H1 (cell line): ENCODE measurements around the gene ZDHHC17. TPM values are rescaled to one million over a fixed set of nuclear protein-coding genes. Genes with fewer than 3 reads are reported as not detected.

ENCODE experiments used
- CTCF ChIA-PET: fragments of 300-600 bp; sonication (Branson Sonifier 250); formaldehyde crosslinking; loops from one replicate; lab custom pipeline; 2021; ENCODE audit not compliant: partially characterized antibody; lab: Charles Lee
- POLR2A ChIA-PET: fragments of 300-600 bp; sonication (Branson Sonifier 250); formaldehyde crosslinking; loops from one replicate; lab custom pipeline; 2021; ENCODE audit warnings: inconsistent platforms; ENCODE audit not compliant: partially characterized antibody; lab: Charles Lee
- DNase-seq, 2 experiments: peaks; one replicate each; pipeline versions ENCODE4 v3.0.0 to v3.0.0-alpha.2; 2010 to 2022; ENCODE audit warnings: low spot score in 2 of 2, low read depth in 1 of 2, mixed read lengths in 1 of 2
- FAIRE-seq: peaks from 2 replicates; lab custom pipeline; 2011; peaks lifted over from hg19 to GRCh38; lab: Jason Lieb, UNC
- H2AFZ ChIP-seq: 2 replicates; pipeline ENCODE4 v1.8.1; 2012; ENCODE audit warnings: low read length, inconsistent platforms
- H2AK5ac ChIP-seq: 2 replicates; pipeline ENCODE4 v1.6.1; 2013; ENCODE audit warnings: low read depth, low read length
- H2BK120ac ChIP-seq: replicated peaks from 2 replicates; pipeline ENCODE3; 2013; ENCODE audit warnings: low read depth, low read length, inconsistent platforms
- H2BK12ac ChIP-seq: 2 replicates; pipeline ENCODE4 v1.6.1; 2013; ENCODE audit warnings: low read depth, low read length
- H2BK15ac ChIP-seq: 2 replicates; pipeline ENCODE4 v1.6.1; 2013; ENCODE audit warnings: low read length
- H2BK20ac ChIP-seq: 2 replicates; pipeline ENCODE4 v1.6.1; 2013; ENCODE audit warnings: low read length
- H2BK5ac ChIP-seq: 2 replicates; pipeline ENCODE4 v1.6.1; 2013; ENCODE audit warnings: low read depth, low read length
- H3K14ac ChIP-seq: 2 replicates; pipeline ENCODE4 v1.6.1; 2013; ENCODE audit warnings: inconsistent platforms; ENCODE audit not compliant: insufficient read length
- H3K18ac ChIP-seq: 2 replicates; pipeline ENCODE4 v1.6.1; 2013; ENCODE audit warnings: low read length; ENCODE audit errors: extremely low read depth
- H3K23ac ChIP-seq: 2 replicates; pipeline ENCODE4 v1.6.1; 2013; ENCODE audit warnings: inconsistent platforms; ENCODE audit not compliant: insufficient read length
- H3K23me2 ChIP-seq: 2 replicates; pipeline ENCODE4 v1.6.1; 2013; ENCODE audit warnings: low read depth, low read length
- H3K27ac ChIP-seq: 2 replicates; pipeline ENCODE4 v1.6.1; 2011; ENCODE audit warnings: low read depth, low read length, inconsistent platforms
- H3K27me3 ChIP-seq, 4 experiments: replicated peaks in 1 of 4; 1 replicate in 1 of 4; 2 replicates in 3 of 4; pipeline versions ENCODE4 v1.6.1 to v1.8.1; 2011 to 2013; ENCODE audit warnings: low read length in 3 of 4, mild to moderate bottlenecking in 3 of 4, inconsistent platforms in 2 of 4, mixed read lengths in 2 of 4, moderate library complexity in 1 of 4; ENCODE audit not compliant: control insufficient read depth in 3 of 4, insufficient read depth in 3 of 4; ENCODE audit errors: extremely low read depth in 1 of 4
- H3K36me3 ChIP-seq, 4 experiments: 2 replicates each; pipeline versions ENCODE4 v1.6.1 to v1.8.1; 2011 to 2013; ENCODE audit warnings: mild to moderate bottlenecking in 4 of 4, low read length in 3 of 4, moderate library complexity in 2 of 4, control low read depth in 1 of 4, inconsistent platforms in 1 of 4; ENCODE audit not compliant: insufficient read depth in 4 of 4, control insufficient read depth in 2 of 4
- H3K4ac ChIP-seq: replicated peaks from 2 replicates; pipeline ENCODE3; 2013; ENCODE audit warnings: low read length, low read depth, mixed read lengths, inconsistent platforms; ENCODE audit not compliant: insufficient read length
- H3K4me1 ChIP-seq, 4 experiments: replicated peaks in 1 of 4; 1 replicate in 1 of 4; 2 replicates in 3 of 4; pipeline versions ENCODE4 v1.6.1 to v1.8.1; 2011 to 2013; ENCODE audit warnings: low read length in 3 of 4, inconsistent platforms in 2 of 4, mixed read lengths in 1 of 4; ENCODE audit not compliant: insufficient read depth in 4 of 4, control insufficient read depth in 3 of 4
- H3K4me2 ChIP-seq, 2 experiments: 2 replicates each; pipeline versions ENCODE4 v1.6.1 to v1.8.1; 2011 to 2013; ENCODE audit warnings: low read depth in 2 of 2, low read length in 2 of 2, control low read depth in 1 of 2, inconsistent platforms in 1 of 2, mild to moderate bottlenecking in 1 of 2; ENCODE audit not compliant: insufficient read depth in 1 of 2
- H3K4me3 ChIP-seq, 4 experiments: fragments of 200-600, 300-600 bp in 1 of 4; sonication (generic), shearing (Covaris generic), sonication (Bioruptor Twin) in 1 of 4; 2 replicates each; pipeline versions ENCODE4 v1.5.1 to v1.8.1; 2011 to 2016; ENCODE audit warnings: low read length in 4 of 4, low read depth in 3 of 4, control low read depth in 2 of 4, inconsistent platforms in 2 of 4, mild to moderate bottlenecking in 2 of 4, mixed read lengths in 1 of 4, moderate library complexity in 1 of 4; ENCODE audit not compliant: insufficient read depth in 2 of 4; ENCODE audit errors: extremely low read depth in 1 of 4
- H3K56ac ChIP-seq: replicated peaks from 2 replicates; pipeline ENCODE3; 2013; ENCODE audit warnings: low read depth, mild to moderate bottlenecking, mixed read lengths, low read length, inconsistent platforms; ENCODE audit not compliant: insufficient read length
- H3K79me1 ChIP-seq: 2 replicates; pipeline ENCODE4 v1.6.1; 2013; ENCODE audit warnings: low read depth, low read length, control low read depth
- H3K79me2 ChIP-seq, 2 experiments: 2 replicates each; pipeline versions ENCODE4 v1.6.1 to v1.8.1; 2012 to 2013; ENCODE audit warnings: low read length in 2 of 2, mild to moderate bottlenecking in 2 of 2, inconsistent platforms in 1 of 2; ENCODE audit not compliant: insufficient read depth in 2 of 2, control insufficient read depth in 1 of 2
- H3K9ac ChIP-seq, 4 experiments: replicated peaks in 1 of 4; 1 replicate in 1 of 4; 2 replicates in 3 of 4; pipeline versions ENCODE4 v1.6.1 to v1.8.1; 2011 to 2013; ENCODE audit warnings: low read depth in 3 of 4, low read length in 3 of 4, control low read depth in 2 of 4, mild to moderate bottlenecking in 2 of 4, moderate library complexity in 2 of 4, inconsistent platforms in 1 of 4; ENCODE audit errors: extremely low read depth in 1 of 4
- H3K9me3 ChIP-seq, 2 experiments: 2 replicates each; pipeline versions ENCODE4 v1.6.1 to v1.8.1; 2012 to 2013; ENCODE audit warnings: mild to moderate bottlenecking in 2 of 2, moderate library complexity in 2 of 2, control low read depth in 1 of 2, inconsistent platforms in 1 of 2, low read depth in 1 of 2, low read length in 1 of 2, mixed read lengths in 1 of 2; ENCODE audit not compliant: insufficient read depth in 2 of 2
- H4K20me1 ChIP-seq, 2 experiments: replicated peaks in 1 of 2; 2 replicates each; pipeline versions ENCODE3 to v1.8.1; 2011 to 2013; ENCODE audit warnings: inconsistent platforms in 2 of 2, low read length in 2 of 2, mild to moderate bottlenecking in 1 of 2; ENCODE audit not compliant: insufficient read depth in 2 of 2, control insufficient read depth in 1 of 2
- H4K5ac ChIP-seq: 2 replicates; pipeline ENCODE4 v1.6.1; 2013; ENCODE audit warnings: low read length, low read depth, mixed read lengths, inconsistent platforms; ENCODE audit not compliant: insufficient read length
- H4K8ac ChIP-seq: 2 replicates; pipeline ENCODE4 v1.8.0; 2013; ENCODE audit warnings: mild to moderate bottlenecking, moderate library complexity, low read length, inconsistent platforms; ENCODE audit not compliant: insufficient read depth; ENCODE audit errors: extremely low read depth
- H4K91ac ChIP-seq: replicated peaks from 2 replicates; pipeline ENCODE3; 2013; ENCODE audit warnings: low read length, mixed read lengths, inconsistent platforms; ENCODE audit not compliant: insufficient read length
- POLR2AphosphoS5 ChIP-seq: IDR thresholded peaks from 2 replicates; pipeline ENCODE4 v1.6.1; 2011; ENCODE audit warnings: low read depth, low read length
- TBP ChIP-seq: IDR thresholded peaks from 2 replicates; pipeline ENCODE4 v1.6.1; 2011; ENCODE audit warnings: low read depth, low read length, improper control_type of control experiment
- WGBS, 2 experiments: shearing (Covaris generic) in 1 of 2; methylation state at CpG; one replicate each; pipeline versions ENCODE4 v1.1.6 to v1.1.7; 2013 to 2015; ENCODE audit warnings: low lambda C conversion rate in 2 of 2, mixed read lengths in 2 of 2, inconsistent platforms in 1 of 2, low coverage in 1 of 2, missing lambda C conversion rate in 1 of 2; ENCODE audit not compliant: insufficient replicate concordance in 2 of 2, insufficient coverage in 1 of 2, insufficient read length in 1 of 2; ENCODE audit errors: extremely low coverage in 1 of 2, missing lambda C conversion rate in 1 of 2; 5-methylcytosine and 5-hydroxymethylcytosine counted together
- polyA plus RNA-seq, 7 experiments: library from polyadenylated mRNA; depleted of rRNA in 3 of 7; stranded (reverse) in 5 of 7; unstranded in 2 of 7; fragments of >200 nt in 5 of 7; fragments of 200-250 nt in 2 of 7; gene quantifications; 1 replicate in 5 of 7; 2 replicates in 1 of 7; 4 replicates in 1 of 7; pipeline versions ENCODE4 v1.2.1 to v1.2.3, GENCODE V29; 2011 to 2013; ENCODE audit warnings: missing spikeins in 2 of 7, mixed read lengths in 2 of 7
- total RNA-seq: library from RNA; stranded (reverse); fragmentation: NEBNext Ultra II Directional; extraction: Animal tissue kit (Norgen Biotek cat#: 25700); gene quantifications from 2 replicates; pipeline ENCODE4 v1.2.1, GENCODE V29; 2021

ZDHHC17 gene
- total and polyA plus RNA-seq, 2 of the 8 experiments (the other 6 are each of a cell fraction or from before 2014, with no cell fraction given): 27.6 to 28.9 TPM

DNA sequence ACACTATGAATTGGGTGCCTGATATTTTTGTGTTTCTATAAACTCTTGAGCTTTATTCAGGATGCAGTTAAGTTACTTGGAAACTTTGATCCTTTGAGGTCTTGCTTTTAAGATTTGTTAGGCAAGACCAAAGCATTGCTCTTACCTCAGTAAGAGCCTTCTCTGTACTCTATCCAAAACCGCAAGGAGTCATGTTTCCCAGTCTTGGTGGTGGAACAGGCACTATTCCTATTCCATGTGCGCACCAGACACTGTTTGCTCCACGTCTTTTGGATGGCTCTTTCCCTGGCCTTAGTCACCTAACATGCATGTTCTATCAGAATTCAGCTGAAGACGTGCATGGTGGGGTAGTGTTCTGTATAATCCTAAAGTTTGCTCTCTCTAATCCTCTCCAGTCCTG lies 91.4 kb downstream of the ZDHHC17 start:
- TF ChIP-seq TBP: no peak
- 0 out of 2 replicates have a peak, but pooled peaks have one; percentile 24 for TF ChIP-seq POLR2AphosphoS5
- no peak overlapping the region for H3K9ac ChIP-seq
- H2BK5ac ChIP-seq: no peak overlapping the region
- no peak overlapping the region for H3K4ac ChIP-seq
- no peak overlapping the region for H3K4me3 ChIP-seq
- H3K4me1 ChIP-seq: no peaks in the 10 kb centered on the region
- H4K8ac ChIP-seq: no peak overlapping the region
- no peak overlapping the region for H2BK20ac ChIP-seq
- ChIA-PET POLR2A (interaction anchor here (0.6 to 3.0 kb wide), 3 partner anchors 11 to 85 kb away, joined by 3 to 14 read pairs (median 3); no protein-coding TSS in a partner anchor), CTCF (interaction anchor here (1.6 kb wide), 1 partner anchor 17 kb away, joined by 3 read pairs; no protein-coding TSS in a partner anchor)
- no peaks in the 10 kb centered on the region for H3K79me1 ChIP-seq
- no peak overlapping the region for H4K5ac ChIP-seq
- no peak overlapping the region for H3K56ac ChIP-seq
- no peak overlapping the region for H3K27ac ChIP-seq
- H2AFZ ChIP-seq: no peak overlapping the region
- no peaks in the 10 kb centered on the region for H3K9me3 ChIP-seq
- no peak overlapping the region for H2BK120ac ChIP-seq
- WGBS, 2 experiments: 91% methylated on average over 4 of the region's 4 CpGs; no CpG with 5 or more reads in 1 of the 2 experiments
- H4K91ac ChIP-seq: no peak overlapping the region
- H3K4me2 ChIP-seq: no peak overlapping the region
- H2BK12ac ChIP-seq: no peak overlapping the region
- no peaks in the 10 kb centered on the region for H3K27me3 ChIP-seq
- H3K14ac ChIP-seq: no peak overlapping the region
- FAIRE-seq (no peak), DNase-seq (no peak)
- no peak overlapping the region for H2BK15ac ChIP-seq
- H2AK5ac ChIP-seq: no peak overlapping the region
- no peak overlapping the region for H3K23ac ChIP-seq
- no peak overlapping the region for H3K18ac ChIP-seq
- H3K36me3 ChIP-seq: peaks cover 10 to 34% (median 23%) of the 10 kb centered on the region in 4 experiments
- H4K20me1 ChIP-seq: peaks cover 0 to 2% of the 10 kb centered on the region in 2 experiments
- H3K23me2 ChIP-seq: no peaks in the 10 kb centered on the region
- no peaks in the 10 kb centered on the region for H3K79me2 ChIP-seq
